Measurements from ENCODE around the gene NOVA2. TPM values are rescaled to one million over a fixed set of nuclear protein-coding genes. Genes with fewer than 3 reads are reported as not detected.

The NOVA2 gene
- total RNA-seq, 1 donor from 2014 or later: 10.7 TPM

GRCh38 chr19:45981350-45981749 is 7.7 kb upstream of the NOVA2 start:
- H3K9me3 ChIP-seq (ENCODE audit: insufficient read depth, low read depth, low read length): no peaks in the 10 kb centered on the region
- Mint-ChIP-seq H3K4me3 (ENCODE audit: unreplicated experiment) (no peak overlapping the region), H3K36me3 (ENCODE audit: low read depth, unreplicated experiment) (no peaks in the 10 kb centered on the region), H3K27ac (ENCODE audit: unreplicated experiment) (no peak overlapping the region), H3K4me1 (ENCODE audit: low read depth, unreplicated experiment) (no peaks in the 10 kb centered on the region), H3K27me3 (ENCODE audit: low read depth, unreplicated experiment) (peaks cover 31% of the 10 kb centered on the region), H3K9me3 (ENCODE audit: unreplicated experiment) (peaks cover 6% of the 10 kb centered on the region)
- H3K4me3 ChIP-seq (ENCODE audit: insufficient read depth, low read depth, low read length): no peak overlapping the region
- no peaks in the 10 kb centered on the region for H3K79me2 ChIP-seq (ENCODE audit: insufficient read depth, low read length)
- FAIRE-seq (no peak), DNase-seq (ENCODE audit: low read depth) (no peak)
- TF ChIP-seq EZH2 (IDR thresholded peaks at IDR 0.05; ENCODE audit: insufficient read depth, low read length) (no peak), CTCF (IDR thresholded peaks at IDR 0.05; ENCODE audit: insufficient read depth, low read depth, low read length) (no peak)
- peaks cover 2% of the 10 kb centered on the region for H3K27me3 ChIP-seq (ENCODE audit: insufficient read depth, low read length)
- H2AFZ ChIP-seq (ENCODE audit: low read depth, low read length): no peak overlapping the region
- H4K20me1 ChIP-seq (ENCODE audit: insufficient read depth, low read length): no peaks in the 10 kb centered on the region
- no peaks in the 10 kb centered on the region for H3K4me1 ChIP-seq (ENCODE audit: insufficient read depth, low read length)
- H3K36me3 ChIP-seq (ENCODE audit: insufficient read depth, low read length): no peaks in the 10 kb centered on the region
- no peak overlapping the region for H3K27ac ChIP-seq (ENCODE audit: low read depth, low read length)
- no peak overlapping the region for H3K4me2 ChIP-seq (ENCODE audit: low read length)
- H3K9ac ChIP-seq (ENCODE audit: low read length): no peak overlapping the region

- FAIRE-seq (no peak), DNase-seq (ENCODE audit: low read depth) (no peak)
- Histone ChIP-seq H3K4me1 (ENCODE audit: insufficient read depth, low read length) (no peaks in the 10 kb centered on the region), H4K20me1 (ENCODE audit: insufficient read depth, low read length) (no peaks in the 10 kb centered on the region), H2AFZ (ENCODE audit: low read depth, low read length) (no peak overlapping the region), H3K79me2 (ENCODE audit: insufficient read depth, low read length) (no peaks in the 10 kb centered on the region), H3K4me3 (ENCODE audit: insufficient read depth, low read depth, low read length) (no peak overlapping the region), H3K9ac (ENCODE audit: low read length) (no peak overlapping the region), H3K27me3 (ENCODE audit: insufficient read depth, low read length) (peaks cover 14% of the 10 kb centered on the region), H3K27ac (ENCODE audit: low read depth, low read length) (no peak overlapping the region), H3K4me2 (ENCODE audit: low read length) (no peak overlapping the region), H3K9me3 (ENCODE audit: insufficient read depth, low read depth, low read length) (no peaks in the 10 kb centered on the region), H3K36me3 (ENCODE audit: insufficient read depth, low read length) (no peaks in the 10 kb centered on the region)
- no peaks in the 10 kb centered on the region for H3K4me1 Mint-ChIP-seq (ENCODE audit: low read depth, unreplicated experiment)
- H3K9me3 Mint-ChIP-seq (ENCODE audit: unreplicated experiment): peaks cover 3% of the 10 kb centered on the region
- no peak overlapping the region for H3K4me3 Mint-ChIP-seq (ENCODE audit: unreplicated experiment)
- no peak overlapping the region for H3K27ac Mint-ChIP-seq (ENCODE audit: unreplicated experiment)
- H3K27me3 Mint-ChIP-seq (ENCODE audit: low read depth, unreplicated experiment): peaks cover 41% of the 10 kb centered on the region
- H3K36me3 Mint-ChIP-seq (ENCODE audit: low read depth, unreplicated experiment): no peaks in the 10 kb centered on the region
- TF ChIP-seq EZH2 (IDR thresholded peaks at IDR 0.05; ENCODE audit: insufficient read depth, low read length) (no peak), CTCF (IDR thresholded peaks at IDR 0.05; ENCODE audit: insufficient read depth, low read depth, low read length) (no peak)
Observed at GRCh38 chr19:45978156-45978555, 4.5 kb upstream of the NOVA2 start.

- Histone ChIP-seq H3K9me3 (ENCODE audit: insufficient read depth, low read depth, low read length) (no peaks in the 10 kb centered on the region), H3K27ac (ENCODE audit: low read depth, low read length) (no peak overlapping the region), H3K9ac (ENCODE audit: low read length) (no peak overlapping the region), H4K20me1 (ENCODE audit: insufficient read depth, low read length) (peaks cover 13% of the 10 kb centered on the region), H3K4me3 (ENCODE audit: insufficient read depth, low read depth, low read length) (no peak overlapping the region), H3K27me3 (ENCODE audit: insufficient read depth, low read length) (peaks cover 12% of the 10 kb centered on the region), H3K4me1 (ENCODE audit: insufficient read depth, low read length) (peaks cover 10% of the 10 kb centered on the region), H3K79me2 (ENCODE audit: insufficient read depth, low read length) (no peaks in the 10 kb centered on the region), H3K36me3 (ENCODE audit: insufficient read depth, low read length) (no peaks in the 10 kb centered on the region), H2AFZ (ENCODE audit: low read depth, low read length) (no peak overlapping the region), H3K4me2 (ENCODE audit: low read length) (no peak overlapping the region)
- TF ChIP-seq CTCF (IDR thresholded peaks at IDR 0.05; ENCODE audit: insufficient read depth, low read depth, low read length) (no peak), EZH2 (IDR thresholded peaks at IDR 0.05; ENCODE audit: insufficient read depth, low read length) (no peak)
- FAIRE-seq (no peak), DNase-seq (ENCODE audit: low read depth) (no peak)
- Mint-ChIP-seq H3K27me3 (ENCODE audit: low read depth, unreplicated experiment) (peaks cover 41% of the 10 kb centered on the region), H3K27ac (ENCODE audit: unreplicated experiment) (no peak overlapping the region), H3K9me3 (ENCODE audit: unreplicated experiment) (no peaks in the 10 kb centered on the region), H3K36me3 (ENCODE audit: low read depth, unreplicated experiment) (no peaks in the 10 kb centered on the region), H3K4me3 (ENCODE audit: unreplicated experiment) (no peak overlapping the region), H3K4me1 (ENCODE audit: low read depth, unreplicated experiment) (peaks cover 2% of the 10 kb centered on the region)
Observed at GRCh38 chr19:45976178-45976577, 2.5 kb upstream of the NOVA2 start.

All from astrocyte (in vitro differentiated cells and primary cell).